NCI-H524 treated with DMSO at 0.1 percent for 48 hours (cell line): ENCODE results near the gene ELANE.

Experiments
- DNase-seq: peaks from one replicate; lab custom pipeline; 2025; lab: John Stamatoyannopoulos, UW

ELANE gene

DNA sequence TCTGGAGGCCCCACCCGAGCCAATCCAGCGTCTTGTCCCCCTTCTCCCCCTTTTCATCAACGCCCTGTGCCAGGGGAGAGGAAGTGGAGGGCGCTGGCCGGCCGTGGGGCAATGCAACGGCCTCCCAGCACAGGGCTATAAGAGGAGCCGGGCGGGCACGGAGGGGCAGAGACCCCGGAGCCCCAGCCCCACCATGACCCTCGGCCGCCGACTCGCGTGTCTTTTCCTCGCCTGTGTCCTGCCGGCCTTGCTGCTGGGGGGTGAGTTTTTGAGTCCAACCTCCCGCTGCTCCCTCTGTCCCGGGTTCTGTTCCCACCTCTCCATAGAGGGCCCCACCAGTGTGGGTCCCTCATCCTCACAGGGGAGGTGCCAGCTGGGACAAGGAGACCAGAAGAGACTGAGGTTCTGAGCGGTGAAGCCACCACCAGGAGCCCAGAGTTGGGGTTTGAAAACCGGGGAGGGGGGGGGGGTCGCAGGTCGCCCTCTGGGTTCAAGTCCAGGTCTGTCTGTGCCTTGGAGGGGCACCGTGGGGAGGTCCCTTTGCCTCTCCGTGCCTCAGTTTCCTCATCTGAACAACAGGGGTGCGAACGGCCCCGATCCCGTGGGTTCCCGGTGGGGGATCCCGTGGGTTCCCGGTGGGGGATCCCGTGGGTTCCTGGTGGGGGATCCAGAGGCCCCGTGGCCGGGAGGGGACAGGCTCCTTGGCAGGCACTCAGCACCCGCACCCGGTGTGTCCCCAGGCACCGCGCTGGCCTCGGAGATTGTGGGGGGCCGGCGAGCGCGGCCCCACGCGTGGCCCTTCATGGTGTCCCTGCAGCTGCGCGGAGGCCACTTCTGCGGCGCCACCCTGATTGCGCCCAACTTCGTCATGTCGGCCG, at the start of gene ELANE:
Gene ELANE, plus strand, starts transcription at position 168 of the 878 bp plus-strand sequence. Its CDS starts 26 bp downstream, at position 194.
- DNase-seq, result no peak

DNA sequence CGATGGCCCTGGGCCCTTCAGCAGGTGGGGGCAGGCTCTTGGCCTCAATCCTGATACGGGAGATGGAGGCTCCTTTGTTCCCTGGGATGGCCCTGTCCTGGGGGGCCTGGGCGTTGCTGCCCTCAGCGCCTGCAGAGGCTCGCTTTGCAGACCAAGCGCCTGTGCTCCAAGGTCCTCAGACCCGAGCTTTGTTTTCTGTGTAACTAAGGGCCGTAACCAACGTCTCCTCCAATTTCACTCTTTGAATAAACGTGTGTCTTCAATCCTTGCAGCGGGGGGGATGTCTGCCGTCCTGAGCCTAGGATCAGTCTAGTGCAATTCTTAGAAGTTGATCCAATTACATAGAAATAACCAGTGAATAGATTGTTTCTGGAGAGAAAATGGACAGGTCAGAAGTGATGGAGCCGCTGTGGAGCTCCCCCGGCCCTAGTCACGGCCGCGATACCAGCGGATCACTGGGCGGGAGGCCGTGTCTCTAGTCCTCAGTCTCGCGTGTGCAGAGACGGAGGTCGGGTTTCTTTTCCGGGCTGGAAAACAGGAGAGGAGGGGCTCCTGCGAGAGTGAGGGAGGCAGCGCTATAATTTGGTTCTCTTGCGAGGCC, 49.5 kb upstream of the ELANE start:
- DNase-seq, result no peak

GRCh38 chr19:803099-803561, 49.0 kb upstream of the ELANE start:
- no peak for DNase-seq

- no peak for DNase-seq
Observed at GRCh38 chr19:803686-804418, 48.3 kb upstream of the ELANE start.

DNA sequence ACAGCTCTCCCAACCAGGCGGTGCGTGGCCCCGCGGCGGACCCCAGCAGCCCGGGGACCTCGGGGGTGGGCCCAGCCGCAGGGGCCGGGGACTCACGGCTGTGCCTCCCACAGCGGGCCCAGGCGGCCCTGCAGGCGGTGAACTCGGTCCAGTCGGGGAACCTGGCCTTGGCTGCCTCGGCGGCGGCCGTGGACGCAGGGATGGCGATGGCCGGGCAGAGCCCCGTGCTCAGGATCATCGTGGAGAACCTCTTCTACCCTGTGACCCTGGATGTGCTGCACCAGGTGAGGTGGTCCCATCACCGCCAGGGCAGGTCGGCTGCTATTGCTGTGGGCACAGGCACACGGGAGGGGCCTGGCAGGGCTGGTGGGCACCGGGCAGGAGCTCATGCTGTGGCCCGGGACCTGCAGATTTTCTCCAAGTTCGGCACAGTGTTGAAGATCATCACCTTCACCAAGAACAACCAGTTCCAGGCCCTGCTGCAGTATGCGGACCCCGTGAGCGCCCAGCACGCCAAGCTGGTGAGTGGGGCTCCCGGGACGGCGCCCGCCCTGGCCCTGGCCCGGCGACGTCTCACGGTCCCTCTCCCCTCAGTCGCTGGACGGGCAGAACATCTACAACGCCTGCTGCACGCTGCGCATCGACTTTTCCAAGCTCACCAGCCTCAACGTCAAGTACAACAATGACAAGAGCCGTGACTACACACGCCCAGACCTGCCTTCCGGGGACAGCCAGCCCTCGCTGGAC, 47.5 kb upstream of the ELANE start:
- no peak for DNase-seq

DNA sequence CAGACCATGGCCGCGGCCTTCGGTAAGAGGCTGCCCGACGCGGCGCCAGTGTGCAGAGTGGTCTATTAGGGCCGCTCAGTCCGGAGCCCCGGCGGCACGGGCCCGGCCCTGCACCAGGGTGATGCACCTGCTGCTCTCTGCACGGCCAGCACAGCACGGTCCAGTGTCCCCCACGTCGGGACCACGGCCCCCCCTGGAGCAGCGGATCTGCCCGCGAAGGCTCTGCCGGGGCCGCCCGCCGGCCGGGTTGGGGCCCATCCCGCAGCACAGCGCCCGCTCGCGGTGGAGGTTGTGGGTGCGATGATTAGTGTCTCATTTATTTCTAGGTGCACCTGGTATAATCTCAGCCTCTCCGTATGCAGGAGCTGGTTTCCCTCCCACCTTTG, 46.9 kb upstream of the ELANE start:
- DNase-seq, result no peak

- DNase-seq, result no peak
Observed at GRCh38 chr19:805600-806550, 46.2 kb upstream of the ELANE start.

GRCh38 chr19:806815-807421, 45.2 kb upstream of the ELANE start:
- no peak for DNase-seq

DNA sequence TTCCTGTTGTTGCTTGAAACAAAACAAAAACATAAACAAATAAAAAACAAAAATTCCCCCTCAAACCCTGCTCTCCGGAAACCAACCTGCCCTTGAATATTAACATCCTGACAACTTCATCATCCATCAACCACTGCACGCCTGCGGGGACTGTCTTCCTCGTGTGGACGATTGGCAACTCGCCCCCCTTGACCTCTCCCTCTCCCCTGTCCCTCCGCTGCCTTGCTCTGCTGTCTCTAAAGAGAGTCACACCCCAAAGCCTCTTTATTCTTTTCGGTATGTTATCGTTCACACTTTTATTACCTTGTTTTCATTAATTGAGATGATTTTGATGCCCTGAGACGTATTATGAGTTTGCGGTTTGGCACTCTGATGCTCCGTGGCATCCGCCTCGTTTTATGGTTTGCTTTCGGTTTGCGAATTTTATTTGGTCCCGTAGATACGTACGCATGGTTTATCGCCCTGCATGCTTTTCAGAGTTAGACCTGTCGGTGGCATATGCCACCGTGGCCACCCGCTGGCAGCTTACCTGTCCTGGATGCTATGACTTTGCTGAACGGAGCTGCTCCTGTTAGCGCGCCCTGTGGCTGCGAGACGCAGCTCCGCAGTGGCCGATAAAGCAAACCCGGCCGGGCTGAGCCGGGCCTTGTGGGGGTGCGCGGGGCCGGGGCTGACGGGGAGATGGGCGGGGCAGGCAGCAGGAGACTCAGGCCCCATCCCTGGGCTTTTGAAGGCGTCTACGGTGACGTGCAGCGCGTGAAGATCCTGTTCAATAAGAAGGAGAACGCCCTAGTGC, 44.3 kb upstream of the ELANE start:
- no peak for DNase-seq

- no peak for DNase-seq
Observed at GRCh38 chr19:808423-808775, 43.7 kb upstream of the ELANE start.

- DNase-seq, result no peak
Observed at GRCh38 chr19:810077-810855, 41.8 kb upstream of the ELANE start.

DNA sequence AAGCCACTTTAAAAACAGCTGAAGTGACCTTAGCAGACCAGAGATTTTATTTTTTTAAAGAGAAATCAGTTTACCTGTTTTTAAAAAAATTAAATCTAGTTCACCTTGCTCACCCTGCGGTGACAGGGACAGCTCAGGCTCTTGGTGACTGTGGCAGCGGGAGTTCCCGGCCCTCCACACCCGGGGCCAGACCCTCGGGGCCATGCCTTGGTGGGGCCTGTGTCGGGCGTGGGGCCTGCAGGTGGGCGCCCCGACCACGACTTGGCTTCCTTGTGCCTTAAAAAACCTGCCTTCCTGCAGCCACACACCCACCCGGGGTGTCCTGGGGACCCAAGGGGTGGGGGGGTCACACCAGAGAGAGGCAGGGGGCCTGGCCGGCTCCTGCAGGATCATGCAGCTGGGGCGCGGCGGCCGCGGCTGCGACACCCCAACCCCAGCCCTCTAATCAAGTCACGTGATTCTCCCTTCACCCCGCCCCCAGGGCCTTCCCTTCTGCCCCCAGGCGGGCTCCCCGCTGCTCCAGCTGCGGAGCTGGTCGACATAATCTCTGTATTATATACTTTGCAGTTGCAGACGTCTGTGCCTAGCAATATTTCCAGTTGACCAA, 41.1 kb upstream of the ELANE start:
- DNase-seq, result no peak

DNA sequence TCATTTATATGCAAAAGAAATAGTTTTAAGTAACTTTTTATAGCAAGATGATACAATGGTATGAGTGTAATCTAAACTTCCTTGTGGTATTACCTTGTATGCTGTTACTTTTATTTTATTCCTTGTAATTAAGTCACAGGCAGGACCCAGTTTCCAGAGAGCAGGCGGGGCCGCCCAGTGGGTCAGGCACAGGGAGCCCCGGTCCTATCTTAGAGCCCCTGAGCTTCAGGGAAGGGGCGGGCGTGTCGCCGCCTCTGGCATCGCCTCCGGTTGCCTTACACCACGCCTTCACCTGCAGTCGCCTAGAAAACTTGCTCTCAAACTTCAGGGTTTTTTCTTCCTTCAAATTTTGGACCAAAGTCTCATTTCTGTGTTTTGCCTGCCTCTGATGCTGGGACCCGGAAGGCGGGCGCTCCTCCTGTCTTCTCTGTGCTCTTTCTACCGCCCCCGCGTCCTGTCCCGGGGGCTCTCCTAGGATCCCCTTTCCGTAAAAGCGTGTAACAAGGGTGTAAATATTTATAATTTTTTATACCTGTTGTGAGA, 40.5 kb upstream of the ELANE start:
- DNase-seq, result no peak

DNA sequence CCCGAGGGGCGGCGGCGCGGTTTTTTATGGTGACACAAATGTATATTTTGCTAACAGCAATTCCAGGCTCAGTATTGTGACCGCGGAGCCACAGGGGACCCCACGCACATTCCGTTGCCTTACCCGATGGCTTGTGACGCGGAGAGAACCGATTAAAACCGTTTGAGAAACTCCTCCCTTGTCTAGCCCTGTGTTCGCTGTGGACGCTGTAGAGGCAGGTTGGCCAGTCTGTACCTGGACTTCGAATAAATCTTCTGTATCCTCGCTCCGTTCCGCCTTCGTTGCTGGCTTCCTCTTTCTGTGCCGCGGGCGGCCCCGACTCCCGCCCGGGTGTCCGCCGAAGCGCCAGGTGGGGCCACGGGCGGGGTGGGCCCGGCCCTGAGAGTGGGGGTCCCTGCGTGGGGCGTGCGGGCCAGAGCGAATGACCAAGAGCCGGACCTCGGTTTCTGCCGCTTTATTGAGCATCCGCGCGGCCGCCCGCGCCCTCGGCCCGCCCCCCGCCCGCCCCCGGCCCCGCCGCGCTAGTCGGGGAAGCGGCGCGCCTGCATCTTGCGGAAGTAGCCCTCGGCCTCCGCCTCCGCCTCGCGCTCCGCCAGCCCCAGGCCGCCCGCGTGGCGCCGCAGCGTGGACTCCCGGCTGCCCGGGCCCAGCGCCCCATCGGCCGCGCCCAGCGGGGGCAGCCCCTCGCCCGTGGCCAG, 39.9 kb upstream of the ELANE start:
- DNase-seq, result no peak

DNA sequence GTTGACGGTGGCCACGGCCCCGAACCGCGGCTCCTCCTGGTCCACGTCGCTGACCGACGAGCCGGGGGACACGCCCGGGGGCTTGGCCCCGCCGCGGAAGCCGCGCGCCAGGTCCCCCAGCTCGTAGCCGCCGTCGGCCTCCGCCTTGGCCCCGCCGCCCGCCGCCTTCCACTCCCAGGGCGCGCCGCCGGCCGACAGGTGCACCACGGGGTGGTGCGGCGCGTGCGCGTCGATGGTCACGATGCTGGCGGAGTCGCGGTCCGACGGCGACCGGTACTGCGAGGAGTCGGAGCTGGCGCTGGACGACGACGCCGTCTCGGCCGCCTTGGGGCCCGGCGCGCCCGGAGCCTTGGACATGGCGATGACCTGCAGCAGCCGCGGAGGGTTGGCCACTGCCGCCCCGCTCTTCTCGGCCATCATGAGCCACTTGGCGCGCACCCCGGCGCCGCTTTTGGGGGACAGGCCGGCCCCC, 39.3 kb upstream of the ELANE start:
- DNase-seq, result no peak

GRCh38 chr19:813219-814151, 38.6 kb upstream of the ELANE start:
- no peak for DNase-seq
